Activated CD8-positive, alpha-beta T cell treated with anti-CD3 and anti-CD28 coated beads for 36 hours (primary cell): ENCODE data around the gene GATA2. TPM values are rescaled to one million over a fixed set of nuclear protein-coding genes. Genes with fewer than 3 reads are reported as not detected.

Source experiments
- ATAC-seq: fragments of 200-7000 bp; cut with Tn5 transposase; one replicate; pipeline ENCODE4 v1.10.0; 2021; ENCODE audit warnings: mild to moderate bottlenecking, moderate library complexity
- CTCF ChIA-PET: fragments of 350-600 bp; sonication (Branson Sonifier 250); formaldehyde crosslinking; loops from one replicate; lab custom pipeline; 2021; ENCODE audit warnings: antibody characterized with exemption; lab: Charles Lee
- POLR2A ChIA-PET: fragments of 350-600 bp; sonication (Branson Sonifier 250); formaldehyde crosslinking; loops from one replicate; lab custom pipeline; 2021; ENCODE audit warnings: antibody characterized with exemption; lab: Charles Lee
- DNase-seq: peaks from one replicate; pipeline ENCODE4 v3.0.0-alpha.2; 2020
- H3K27ac Mint-ChIP-seq: one replicate; pipeline ENCODE4 v1.8.0; 2021; ENCODE audit warnings: mild to moderate bottlenecking, mixed read lengths
- H3K27me3 Mint-ChIP-seq: one replicate; pipeline ENCODE4 v1.8.0; 2021; ENCODE audit warnings: mixed read lengths
- H3K36me3 Mint-ChIP-seq: one replicate; pipeline ENCODE4 v1.8.0; 2021; ENCODE audit warnings: low read depth, mixed read lengths
- H3K4me1 Mint-ChIP-seq: one replicate; pipeline ENCODE4 v1.8.0; 2021; ENCODE audit warnings: low read depth, mixed read lengths
- H3K4me3 Mint-ChIP-seq: one replicate; pipeline ENCODE4 v1.8.0; 2021; ENCODE audit warnings: mild to moderate bottlenecking, moderate library complexity, mixed read lengths
- H3K9me3 Mint-ChIP-seq: one replicate; pipeline ENCODE4 v1.8.0; 2021; ENCODE audit warnings: mixed read lengths
- CTCF ChIP-seq: fragments of 200-600 bp; IDR thresholded peaks from one replicate; pipeline ENCODE4 v1.8.0; 2022; ENCODE audit warnings: antibody characterized with exemption, mild to moderate bottlenecking
- intact Hi-C: fragments of 100-400 bp; cut with micrococcal nuclease; formaldehyde crosslinking; loops from one replicate; pipeline ENCODE4 v1.10.0; 2022
- total RNA-seq, 2 experiments: library from RNA; stranded (reverse); gene quantifications; one replicate each; pipeline ENCODE4 v1.2.3, GENCODE V29; 2021

Gene GATA2
- total RNA-seq, 2 experiments from 2014 or later = not detected

- ChIA-PET CTCF (interaction anchor here (4.7 kb wide), 1 partner anchor 76 kb away, joined by 27 read pairs; no protein-coding TSS in a partner anchor), POLR2A (no interaction called here)
- DNase-seq (no peak), ATAC-seq (no peak)
- Mint-ChIP-seq H3K36me3 (no peaks in the 10 kb centered on the region), H3K4me1 (no peaks in the 10 kb centered on the region), H3K27ac (no peak overlapping the region), H3K4me3 (no peak overlapping the region), H3K9me3 (no peaks in the 10 kb centered on the region), H3K27me3 (peaks cover 28% of the 10 kb centered on the region)
- no peak for TF ChIP-seq CTCF
- intact Hi-C loops = no loop called here
Measured at GRCh38 chr3:128503164-128503651, 10.2 kb upstream of the GATA2 start.

- TF ChIP-seq CTCF = no peak
- Mint-ChIP-seq H3K4me1 (no peaks in the 10 kb centered on the region), H3K9me3 (no peaks in the 10 kb centered on the region), H3K27me3 (peaks cover 25% of the 10 kb centered on the region), H3K4me3 (no peak overlapping the region), H3K27ac (no peak overlapping the region), H3K36me3 (no peaks in the 10 kb centered on the region)
- POLR2A ChIA-PET = no interaction called here
- no peak for ATAC-seq
- intact Hi-C loops = no loop called here
- DNase-seq = no peak
- CTCF ChIA-PET = interaction anchor here (4.7 kb wide), 1 partner anchor 76 kb away, joined by 27 read pairs; no protein-coding TSS in a partner anchor
Measured at GRCh38 chr3:128502712-128503111, 9.7 kb upstream of the GATA2 start.

DNA sequence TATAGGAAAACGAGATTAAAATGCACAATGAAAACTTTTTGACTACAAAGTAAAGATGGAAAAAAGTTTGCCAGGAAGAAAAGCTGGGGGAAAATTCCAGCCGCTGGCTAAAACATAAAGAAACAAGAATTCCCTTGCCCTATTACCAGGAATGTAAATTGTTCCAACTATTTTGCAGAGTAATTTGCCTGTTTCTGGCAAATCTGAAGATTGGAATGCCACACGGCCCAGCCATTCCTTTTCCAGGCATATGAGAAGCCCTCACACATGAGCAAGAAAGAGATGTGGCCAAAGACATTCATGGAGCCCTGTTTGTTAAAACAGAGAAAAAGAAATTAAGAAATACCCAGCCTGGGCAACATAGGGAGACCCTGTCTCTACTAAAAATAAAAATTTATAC is 8.4 kb upstream of the GATA2 start:
- no peak overlapping the region for H3K4me3 Mint-ChIP-seq
- intact Hi-C loops = loop anchor here (2.0 kb wide), 1 partner anchor 77 kb away; no protein-coding TSS in a partner anchor
- DNase-seq (no peak), ATAC-seq (no peak)
- CTCF ChIA-PET = interaction anchor here (1.0 to 1.6 kb wide), 3 partner anchors 10 to 76 kb away, joined by 3 to 5 read pairs (median 4); no protein-coding TSS in a partner anchor
- no peaks in the 10 kb centered on the region for H3K36me3 Mint-ChIP-seq
- H3K4me1 Mint-ChIP-seq = no peaks in the 10 kb centered on the region
- POLR2A ChIA-PET = no interaction called here
- H3K9me3 Mint-ChIP-seq = no peaks in the 10 kb centered on the region
- no peak overlapping the region for H3K27ac Mint-ChIP-seq
- TF ChIP-seq CTCF = no peak
- H3K27me3 Mint-ChIP-seq = peaks cover 27% of the 10 kb centered on the region

- Mint-ChIP-seq H3K27me3 (peaks cover 32% of the 10 kb centered on the region), H3K4me1 (no peaks in the 10 kb centered on the region), H3K4me3 (no peak overlapping the region), H3K36me3 (no peaks in the 10 kb centered on the region), H3K27ac (no peak overlapping the region), H3K9me3 (no peaks in the 10 kb centered on the region)
- POLR2A ChIA-PET = no interaction called here
- TF ChIP-seq CTCF = no peak
- DNase-seq (no peak), ATAC-seq (no peak)
- intact Hi-C loops = loop anchor here (2.0 kb wide), 1 partner anchor 76 kb away; no protein-coding TSS in a partner anchor
- CTCF ChIA-PET = interaction anchor here (1.0 kb wide), 1 partner anchor 75 kb away, joined by 4 read pairs; no protein-coding TSS in a partner anchor
Measured at GRCh38 chr3:128500556-128500955, 7.6 kb upstream of the GATA2 start.

DNA sequence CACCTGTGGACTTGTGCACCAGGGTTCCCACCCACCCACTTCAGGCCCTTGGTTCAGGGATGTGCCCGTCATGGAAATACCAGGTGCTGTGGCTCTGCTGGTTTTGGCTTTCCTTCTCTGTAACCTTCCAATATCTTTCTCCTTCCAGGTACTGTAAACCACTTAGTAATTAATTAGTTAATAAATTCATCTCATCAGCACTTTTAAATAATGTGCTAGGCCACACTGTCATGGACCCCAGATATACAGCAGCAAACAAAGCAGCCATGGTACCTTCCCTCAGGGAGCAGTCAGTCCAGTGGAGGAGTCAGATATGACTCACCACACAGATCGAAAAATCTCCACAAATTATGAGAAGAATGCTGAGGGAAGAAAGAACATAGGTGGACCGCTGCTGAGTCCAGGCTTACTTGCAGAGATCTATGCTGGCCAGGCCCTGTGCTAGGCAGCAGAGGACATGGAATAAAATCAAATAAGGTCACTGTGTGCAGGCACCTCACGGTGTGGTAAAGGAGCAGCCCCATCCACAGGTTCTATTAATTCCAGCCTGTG is 6.8 kb upstream of the GATA2 start:
- no peaks in the 10 kb centered on the region for H3K36me3 Mint-ChIP-seq
- H3K4me3 Mint-ChIP-seq = no peak overlapping the region
- intact Hi-C loops = loop anchor here (2.0 to 10.0 kb wide), 3 partner anchors 75 to 415 kb away; no protein-coding TSS in a partner anchor
- H3K27me3 Mint-ChIP-seq = peaks cover 36% of the 10 kb centered on the region
- ChIA-PET CTCF (interaction anchor here (0.7 to 3.0 kb wide), 8 partner anchors 9 to 405 kb away, joined by 3 to 46 read pairs (median 3); no protein-coding TSS in a partner anchor), POLR2A (no interaction called here)
- DNase-seq (no peak), ATAC-seq (no peak)
- no peak overlapping the region for H3K27ac Mint-ChIP-seq
- no peak for TF ChIP-seq CTCF
- H3K4me1 Mint-ChIP-seq = no peaks in the 10 kb centered on the region
- no peaks in the 10 kb centered on the region for H3K9me3 Mint-ChIP-seq
